PFSK-1 (cell line): ENCODE data around the gene RFX3.

Experiments used
- FOXP2 ChIP-seq: optimal IDR thresholded peaks from 2 replicates; pipeline ENCODE3; 2011; ENCODE audit warnings: borderline replicate concordance, control low read depth, inconsistent platforms; ENCODE audit not compliant: insufficient read depth; ENCODE audit errors: extremely low read length, extremely low read depth
- POLR2AphosphoS5 ChIP-seq: IDR thresholded peaks from 2 replicates; pipeline ENCODE4 v1.6.1; 2012; ENCODE audit warnings: low read depth, mild to moderate bottlenecking, control low read depth, low read length, moderate library complexity
- REST ChIP-seq, 2 experiments: IDR thresholded peaks; 2 replicates each; pipeline versions ENCODE4 v1.6.1 to v1.8.0; 2011 to 2012; ENCODE audit warnings: low read depth in 2 of 2, low read length in 2 of 2, control low read depth in 1 of 2, inconsistent platforms in 1 of 2, mild to moderate bottlenecking in 1 of 2, moderate library complexity in 1 of 2; ENCODE audit not compliant: insufficient read depth in 1 of 2
- SIN3A ChIP-seq: IDR thresholded peaks from 2 replicates; pipeline ENCODE4 v1.6.1; 2012; ENCODE audit warnings: mild to moderate bottlenecking, low read length, moderate library complexity, borderline replicate concordance; ENCODE audit not compliant: insufficient read depth
- TAF1 ChIP-seq: IDR thresholded peaks from 2 replicates; pipeline ENCODE4 v1.6.1; 2012; ENCODE audit warnings: low read length, control low read depth, borderline replicate concordance; ENCODE audit not compliant: insufficient read depth

GRCh38 chr9:3290231-3290840 lies 235.5 kb downstream of the RFX3 start:
- no peak for TF ChIP-seq TAF1
- TF ChIP-seq POLR2AphosphoS5 = no peak
- no peak for TF ChIP-seq REST (IDR thresholded peaks at IDR 0.05; ENCODE audit: insufficient read depth in 1 of 2, low read depth in 2 of 2, low read length in 2 of 2)
- no peak for TF ChIP-seq SIN3A
- TF ChIP-seq FOXP2 = no peak
